HG03066 (cell line): Measurements from ENCODE around the gene PJA2.

Source experiments
- ATAC-seq: cut with Tn5 transposase; IDR thresholded peaks from one replicate; pipeline ENCODE4 v1.9.1; 2021; ENCODE audit warnings: low read depth; ENCODE audit not compliant: unreplicated experiment

The PJA2 gene

GRCh38 chr5:109410389-109411148, 795 bp upstream of the PJA2 start:
- ATAC-seq = peak; percentile 14

- ATAC-seq = peak; percentile 30
Observed at GRCh38 chr5:109408991-109409843, 557 bp downstream of the PJA2 start.

GRCh38 chr5:109407913-109408312, 1.9 kb downstream of the PJA2 start:
- ATAC-seq = no peak

- no peak for ATAC-seq
Observed at GRCh38 chr5:109406719-109407118, 3.1 kb downstream of the PJA2 start.

- no peak for ATAC-seq
Observed at GRCh38 chr5:109404428-109404960, 5.3 kb downstream of the PJA2 start.

- ATAC-seq = no peak
Observed at GRCh38 chr5:109403469-109403868, 6.3 kb downstream of the PJA2 start.

- no peak for ATAC-seq
Observed at GRCh38 chr5:109399092-109399759, 10.5 kb downstream of the PJA2 start.

GRCh38 chr5:109396965-109397364, 12.8 kb downstream of the PJA2 start:
- no peak for ATAC-seq

- ATAC-seq = no peak
Observed at GRCh38 chr5:109394806-109395205, 15.0 kb downstream of the PJA2 start.

GRCh38 chr5:109390188-109390587, 19.6 kb downstream of the PJA2 start:
- ATAC-seq = no peak

GRCh38 chr5:109388407-109388806, 21.4 kb downstream of the PJA2 start:
- no peak for ATAC-seq

- no peak for ATAC-seq
Observed at GRCh38 chr5:109387408-109387974, 22.3 kb downstream of the PJA2 start.

GRCh38 chr5:109378095-109378494, 31.7 kb downstream of the PJA2 start:
- no peak for ATAC-seq

- ATAC-seq = no peak
Observed at GRCh38 chr5:109374625-109375024, 35.1 kb downstream of the PJA2 start.

GRCh38 chr5:109373932-109374331, 35.8 kb downstream of the PJA2 start:
- ATAC-seq = no peak

GRCh38 chr5:109370343-109370742, 39.4 kb downstream of the PJA2 start:
- no peak for ATAC-seq

- no peak for ATAC-seq
Observed at GRCh38 chr5:109365653-109366052, 44.1 kb downstream of the PJA2 start.

GRCh38 chr5:109364977-109365376, 44.8 kb downstream of the PJA2 start:
- ATAC-seq = no peak

GRCh38 chr5:109359642-109360041, 50.1 kb downstream of the PJA2 start:
- ATAC-seq = no peak

- ATAC-seq = no peak
Observed at GRCh38 chr5:109357807-109358206, 52.0 kb downstream of the PJA2 start.

- ATAC-seq = no peak
Observed at GRCh38 chr5:109354761-109355160, 55.0 kb downstream of the PJA2 start.
